ENCODE measurements around the gene ZBTB9. TPM values are rescaled to one million over a fixed set of nuclear protein-coding genes. Genes with fewer than 3 reads are reported as not detected.
"Not testable (repeated sequence)": the region's sequence is repeated elsewhere in the genome, so short reads cannot be mapped to it uniquely, and the experiment has no call there.

ZBTB9 gene
- total RNA-seq, 3 donors from 2014 or later, result 1.9 to 5.1 (median 3.6) TPM

DNA sequence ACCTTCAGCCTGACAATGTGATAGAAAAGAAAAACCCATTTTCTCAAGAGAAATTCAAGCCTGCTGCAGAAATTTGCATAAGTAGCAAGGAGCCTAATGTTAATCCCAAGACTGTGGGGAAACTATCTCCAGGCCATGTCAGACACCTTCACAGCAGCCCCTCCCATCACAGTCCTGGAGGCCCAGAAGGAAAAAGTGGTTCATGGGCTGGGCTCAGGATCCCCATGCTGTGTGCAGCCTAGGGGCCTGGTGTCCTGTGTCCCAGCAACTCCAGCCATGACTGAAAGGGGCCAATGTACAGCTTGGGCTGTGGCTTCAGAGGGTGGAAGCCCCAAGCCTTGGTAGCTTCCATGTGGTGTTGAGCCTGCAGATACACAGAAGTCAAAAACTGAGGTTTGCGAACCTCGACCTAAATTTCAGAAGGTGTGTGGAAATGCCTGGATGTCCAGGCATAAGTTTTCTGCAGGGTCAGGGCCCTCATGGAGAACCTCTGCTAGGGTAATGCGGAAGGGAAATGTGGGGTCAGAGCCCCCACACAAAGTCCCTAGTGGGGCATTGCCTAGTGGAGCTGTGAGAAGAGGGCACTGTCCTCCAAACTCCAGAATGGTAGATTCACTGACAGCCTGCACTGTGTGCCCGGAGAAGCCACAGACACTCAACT lies 11.8 kb downstream of the ZBTB9 start:
- intact Hi-C loops (cut with DNase I; ENCODE audit: low total_unique reads), result no loop called here
- H3K27ac ChIP-seq, result no peak overlapping the region
- no peak overlapping the region for H3K4me3 ChIP-seq
- no peaks in the 10 kb centered on the region for H3K9me3 ChIP-seq
- no peaks in the 10 kb centered on the region for H3K4me1 ChIP-seq
- no peak for TF ChIP-seq POLR2A (IDR thresholded peaks at IDR 0.05)
- TF ChIP-seq POLR2AphosphoS5 (IDR thresholded peaks at IDR 0.05), result no peak
- TF ChIP-seq, protein P1, sequence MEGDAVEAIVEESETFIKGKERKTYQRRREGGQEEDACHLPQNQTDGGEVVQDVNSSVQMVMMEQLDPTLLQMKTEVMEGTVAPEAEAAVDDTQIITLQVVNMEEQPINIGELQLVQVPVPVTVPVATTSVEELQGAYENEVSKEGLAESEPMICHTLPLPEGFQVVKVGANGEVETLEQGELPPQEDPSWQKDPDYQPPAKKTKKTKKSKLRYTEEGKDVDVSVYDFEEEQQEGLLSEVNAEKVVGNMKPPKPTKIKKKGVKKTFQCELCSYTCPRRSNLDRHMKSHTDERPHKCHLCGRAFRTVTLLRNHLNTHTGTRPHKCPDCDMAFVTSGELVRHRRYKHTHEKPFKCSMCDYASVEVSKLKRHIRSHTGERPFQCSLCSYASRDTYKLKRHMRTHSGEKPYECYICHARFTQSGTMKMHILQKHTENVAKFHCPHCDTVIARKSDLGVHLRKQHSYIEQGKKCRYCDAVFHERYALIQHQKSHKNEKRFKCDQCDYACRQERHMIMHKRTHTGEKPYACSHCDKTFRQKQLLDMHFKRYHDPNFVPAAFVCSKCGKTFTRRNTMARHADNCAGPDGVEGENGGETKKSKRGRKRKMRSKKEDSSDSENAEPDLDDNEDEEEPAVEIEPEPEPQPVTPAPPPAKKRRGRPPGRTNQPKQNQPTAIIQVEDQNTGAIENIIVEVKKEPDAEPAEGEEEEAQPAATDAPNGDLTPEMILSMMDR (IDR thresholded peaks at IDR 0.05), result no peak
- DNase-seq (ENCODE audit: low spot score in 2 of 2), result no peak
- H3K27me3 ChIP-seq, result no peaks in the 10 kb centered on the region
- no peaks in the 10 kb centered on the region for H3K36me3 ChIP-seq

DNA sequence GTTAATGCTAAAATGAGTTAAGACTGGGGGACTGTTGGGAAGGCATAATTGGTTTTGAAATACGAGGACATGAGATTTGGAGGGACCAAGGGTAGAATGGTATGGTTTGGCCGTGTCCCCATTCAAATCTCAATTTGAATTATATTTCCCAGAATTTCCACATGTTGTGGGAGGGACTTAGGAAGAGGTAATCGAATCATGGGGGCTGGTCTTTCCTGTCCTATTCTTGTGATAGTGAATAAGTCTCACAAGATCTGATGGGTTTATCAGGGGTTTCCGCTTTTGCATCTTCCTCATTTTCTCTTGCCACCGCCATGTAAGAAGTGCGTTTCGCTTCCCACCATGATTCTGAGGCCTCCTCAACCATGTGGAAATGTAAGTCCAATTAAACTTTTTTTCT lies 12.7 kb downstream of the ZBTB9 start:
- Histone ChIP-seq H3K4me3 (no peak overlapping the region), H3K4me1 (no peaks in the 10 kb centered on the region), H3K27me3 (no peaks in the 10 kb centered on the region), H3K9me3 (no peaks in the 10 kb centered on the region), H3K27ac (no peak overlapping the region), H3K36me3 (no peaks in the 10 kb centered on the region)
- intact Hi-C loops (cut with DNase I; ENCODE audit: low total_unique reads), result no loop called here
- TF ChIP-seq POLR2A (IDR thresholded peaks at IDR 0.05) (no peak), POLR2AphosphoS5 (IDR thresholded peaks at IDR 0.05) (no peak)
- TF ChIP-seq, protein P1 (IDR thresholded peaks at IDR 0.05), result no peak
- no peak for DNase-seq (ENCODE audit: low spot score in 2 of 2)

DNA sequence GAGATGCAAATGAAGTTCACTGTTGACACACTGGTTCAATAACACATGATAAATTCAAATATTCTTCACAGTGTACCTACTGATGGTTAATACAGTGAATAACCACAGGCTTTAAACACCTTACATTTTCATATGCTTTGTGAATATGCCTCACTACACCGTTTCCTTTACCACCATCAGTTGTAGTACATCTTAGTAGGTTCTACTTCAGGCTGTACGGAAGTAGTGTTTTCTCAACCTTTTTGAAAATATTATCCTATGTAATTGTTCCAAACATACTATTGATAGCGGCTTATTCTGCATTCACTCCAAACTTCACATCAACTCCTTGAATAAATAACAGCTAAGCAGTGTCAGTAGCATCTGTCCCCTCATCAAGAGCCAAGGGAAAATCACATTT lies 15.3 kb downstream of the ZBTB9 start:
- intact Hi-C loops (cut with DNase I; ENCODE audit: low total_unique reads), result loop anchor here (5.0 kb wide), 1 partner anchor 1867 kb away; no protein-coding TSS in a partner anchor
- H3K9me3 ChIP-seq, result no peaks in the 10 kb centered on the region
- no peak overlapping the region for H3K27ac ChIP-seq
- TF ChIP-seq POLR2AphosphoS5 (IDR thresholded peaks at IDR 0.05) (no peak), POLR2A (IDR thresholded peaks at IDR 0.05) (no peak)
- TF ChIP-seq, protein P1 (IDR thresholded peaks at IDR 0.05), result no peak
- no peaks in the 10 kb centered on the region for H3K27me3 ChIP-seq
- no peaks in the 10 kb centered on the region for H3K36me3 ChIP-seq
- no peaks in the 10 kb centered on the region for H3K4me1 ChIP-seq
- DNase-seq (ENCODE audit: low spot score in 2 of 2), result no peak
- no peak overlapping the region for H3K4me3 ChIP-seq

DNA sequence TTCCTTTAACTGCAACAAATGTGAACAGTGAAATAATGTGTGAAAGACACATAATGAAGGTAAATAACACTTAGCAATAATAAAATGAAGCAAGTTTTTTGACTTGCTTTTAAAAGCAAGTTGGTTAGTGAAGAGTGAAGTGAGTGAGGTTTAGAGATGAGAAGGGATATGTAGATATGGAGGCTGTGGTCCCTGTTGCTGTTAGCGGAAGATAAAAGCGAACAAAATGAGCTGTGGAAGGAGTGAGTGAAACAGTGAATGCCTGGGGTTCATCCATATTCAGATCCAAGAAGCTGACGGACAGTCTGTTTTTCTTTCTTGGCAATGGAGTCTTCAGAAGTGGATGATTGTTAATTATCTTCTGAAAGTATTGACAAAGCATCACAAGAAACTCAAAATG lies 23.5 kb downstream of the ZBTB9 start:
- Histone ChIP-seq H3K4me3 (no peak overlapping the region), H3K36me3 (no peaks in the 10 kb centered on the region), H3K9me3 (no peaks in the 10 kb centered on the region), H3K4me1 (no peaks in the 10 kb centered on the region), H3K27ac (no peak overlapping the region), H3K27me3 (no peaks in the 10 kb centered on the region)
- TF ChIP-seq POLR2A (IDR thresholded peaks at IDR 0.05) (no peak), POLR2AphosphoS5 (IDR thresholded peaks at IDR 0.05) (no peak)
- TF ChIP-seq, protein P1 (IDR thresholded peaks at IDR 0.05), result no peak
- intact Hi-C loops (cut with DNase I; ENCODE audit: low total_unique reads), result no loop called here
- no peak for DNase-seq (ENCODE audit: low spot score in 2 of 2)

DNA sequence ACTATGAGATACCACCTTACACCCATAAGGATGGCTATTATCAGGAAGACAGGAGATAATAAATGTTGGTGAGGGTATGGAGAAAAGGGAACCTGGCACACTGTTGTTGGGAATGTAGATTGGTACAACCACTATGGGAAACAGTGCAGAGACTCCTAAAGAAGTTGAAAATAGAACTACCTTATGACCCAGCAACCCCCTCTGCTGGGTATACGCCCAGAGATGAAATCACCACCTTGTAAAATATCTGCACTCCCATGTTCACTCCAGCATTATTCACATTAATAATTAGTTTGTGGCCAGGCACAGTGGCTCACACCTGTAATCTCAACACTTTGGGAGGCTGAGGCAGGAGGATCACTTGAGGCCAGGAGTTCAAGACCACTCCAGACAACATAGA lies 26.8 kb downstream of the ZBTB9 start:
- no peak for DNase-seq (ENCODE audit: low spot score in 2 of 2)
- no peak overlapping the region for H3K4me3 ChIP-seq
- no peaks in the 10 kb centered on the region for H3K4me1 ChIP-seq
- H3K36me3 ChIP-seq, result no peaks in the 10 kb centered on the region
- no peak overlapping the region for H3K27ac ChIP-seq
- H3K9me3 ChIP-seq, result no peaks in the 10 kb centered on the region
- TF ChIP-seq POLR2A (IDR thresholded peaks at IDR 0.05), result no peak
- no peaks in the 10 kb centered on the region for H3K27me3 ChIP-seq
- intact Hi-C loops (cut with DNase I; ENCODE audit: low total_unique reads), result no loop called here

DNA sequence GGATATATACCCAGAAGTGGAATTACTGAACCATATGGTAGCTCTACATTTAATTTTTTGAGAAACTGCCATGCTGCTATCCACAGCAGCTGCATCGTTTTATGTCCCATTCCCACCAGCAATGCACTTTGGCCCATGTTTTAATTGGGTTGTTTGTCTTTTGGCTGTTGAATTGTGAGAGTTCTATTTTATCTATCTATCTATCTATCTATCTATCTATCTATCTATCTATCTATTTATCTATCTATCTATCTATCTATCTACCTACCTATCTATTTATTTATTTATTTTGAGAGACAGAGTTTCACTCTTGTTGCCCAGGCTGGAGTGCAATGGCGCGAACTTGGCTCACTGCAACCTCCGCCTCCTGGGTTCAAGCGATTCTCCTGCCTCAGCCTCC lies 28.2 kb downstream of the ZBTB9 start:
- H3K27ac ChIP-seq; H3K4me1 ChIP-seq; H3K4me3 ChIP-seq; DNase-seq (ENCODE audit: low spot score in 2 of 2); H3K36me3 ChIP-seq; H3K9me3 ChIP-seq; H3K27me3 ChIP-seq; intact Hi-C loops (cut with DNase I; ENCODE audit: low total_unique reads): not testable (repeated sequence)
